ENCODE data around the gene DNAJB6.

Gene DNAJB6

DNA sequence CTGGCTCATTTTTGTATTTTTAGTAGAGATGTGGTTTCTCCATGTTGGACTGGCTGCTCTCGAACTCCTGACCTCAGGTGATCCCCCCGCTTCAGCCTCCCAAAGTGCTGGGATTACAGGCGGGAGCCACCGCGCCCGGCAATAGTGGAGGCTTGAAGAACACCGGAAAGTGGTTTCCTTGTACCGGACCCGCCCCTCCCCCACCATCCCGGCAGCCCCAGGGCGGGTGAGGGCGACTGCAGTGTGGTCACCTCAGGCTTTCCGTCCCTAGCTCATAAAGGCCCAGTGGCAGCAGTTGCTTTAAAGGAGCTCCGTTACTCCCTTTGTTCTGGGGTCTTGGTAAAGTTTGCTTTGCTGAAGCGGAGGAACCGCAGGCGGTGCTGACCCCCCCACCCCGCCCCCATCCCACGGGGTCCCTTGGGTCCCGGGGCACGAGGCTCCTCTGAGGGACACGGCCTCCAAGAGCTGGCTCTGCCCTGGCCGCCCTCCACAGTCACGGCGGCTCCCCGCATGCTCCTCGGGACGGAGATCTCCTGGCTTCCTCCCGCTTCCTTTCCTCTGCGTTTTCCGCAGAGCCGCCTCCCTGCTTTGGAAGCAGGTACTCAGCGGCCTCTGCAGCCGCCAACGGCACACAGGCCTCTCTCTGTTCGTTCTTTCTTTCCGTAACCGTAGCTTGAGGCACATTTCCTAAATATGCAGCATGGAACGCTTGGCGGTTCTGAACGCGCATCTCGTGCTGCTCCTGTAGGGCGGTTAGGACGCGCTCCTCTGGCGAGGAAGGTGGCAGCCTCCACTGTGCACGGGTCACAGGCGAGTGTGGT, 77.3 kb downstream of the DNAJB6 start:
- ATAC-seq (replicated peaks; ENCODE audit: extremely low read depth, poor library complexity, severe bottlenecking): no peak
- Mint-ChIP-seq H3K27ac (ENCODE audit: low read depth) (no peak overlapping the region), H3K4me1 (peaks cover 11% of the 10 kb centered on the region), H3K4me3 (peak overlapping the region; percentile 38), H3K27me3 (no peaks in the 10 kb centered on the region), H3K36me3 (ENCODE audit: insufficient read depth) (peaks cover 9% of the 10 kb centered on the region), H3K9me3 (no peaks in the 10 kb centered on the region)
- DNase-seq (ENCODE audit: low spot score in 2 of 2): no peak

DNA sequence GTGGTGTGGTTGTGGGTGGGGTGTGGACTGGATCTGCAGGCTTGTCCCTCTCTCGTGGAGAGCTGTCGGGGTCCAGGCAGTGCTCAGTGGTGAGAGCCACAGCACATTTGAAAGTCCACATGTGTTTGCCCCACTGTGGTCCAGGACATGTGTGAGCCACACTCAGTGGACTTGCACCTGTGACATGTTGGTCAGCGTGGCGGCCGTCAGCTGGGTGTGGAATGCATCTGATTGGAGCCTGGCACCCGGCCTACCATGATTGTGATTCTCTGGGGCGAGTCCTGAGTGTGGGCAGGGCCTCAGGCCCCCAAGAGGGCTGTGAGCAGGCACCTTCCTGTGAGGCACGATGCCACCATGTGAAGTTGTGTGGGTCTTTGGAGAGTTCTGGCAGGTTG, 77.9 kb downstream of the DNAJB6 start:
- DNase-seq (ENCODE audit: low spot score in 2 of 2) (no peak), ATAC-seq (replicated peaks; ENCODE audit: extremely low read depth, poor library complexity, severe bottlenecking) (no peak)
- no peaks in the 10 kb centered on the region for H3K27me3 Mint-ChIP-seq
- no peak overlapping the region for H3K27ac Mint-ChIP-seq (ENCODE audit: low read depth)
- H3K4me1 Mint-ChIP-seq: peaks cover 11% of the 10 kb centered on the region
- peaks cover 9% of the 10 kb centered on the region for H3K36me3 Mint-ChIP-seq (ENCODE audit: insufficient read depth)
- H3K4me3 Mint-ChIP-seq: peak overlapping the region; percentile 38
- no peaks in the 10 kb centered on the region for H3K9me3 Mint-ChIP-seq

DNA sequence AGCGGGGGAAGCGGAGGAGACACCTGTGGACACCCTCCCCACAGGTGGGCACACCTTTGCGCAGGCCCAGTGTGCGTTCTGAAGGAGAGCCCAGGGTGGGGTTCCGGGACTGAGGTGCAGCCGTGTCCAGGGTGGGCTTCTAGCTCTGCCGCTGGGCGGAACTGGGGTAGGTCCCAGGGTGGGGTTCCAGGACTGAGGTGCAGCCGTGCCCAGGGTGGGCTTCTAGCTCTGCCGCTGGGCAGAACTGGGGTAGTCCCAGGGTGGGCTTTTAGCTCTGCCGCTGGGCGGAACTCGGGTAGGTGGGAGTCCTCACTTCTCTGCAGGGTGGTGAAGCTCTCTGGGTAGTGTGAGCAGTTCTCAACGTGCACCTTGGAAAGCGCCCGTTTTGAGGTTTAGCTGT, 78.7 kb downstream of the DNAJB6 start:
- no peaks in the 10 kb centered on the region for H3K9me3 Mint-ChIP-seq
- H3K36me3 Mint-ChIP-seq (ENCODE audit: insufficient read depth): peaks cover 9% of the 10 kb centered on the region
- no peak overlapping the region for H3K4me3 Mint-ChIP-seq

DNA sequence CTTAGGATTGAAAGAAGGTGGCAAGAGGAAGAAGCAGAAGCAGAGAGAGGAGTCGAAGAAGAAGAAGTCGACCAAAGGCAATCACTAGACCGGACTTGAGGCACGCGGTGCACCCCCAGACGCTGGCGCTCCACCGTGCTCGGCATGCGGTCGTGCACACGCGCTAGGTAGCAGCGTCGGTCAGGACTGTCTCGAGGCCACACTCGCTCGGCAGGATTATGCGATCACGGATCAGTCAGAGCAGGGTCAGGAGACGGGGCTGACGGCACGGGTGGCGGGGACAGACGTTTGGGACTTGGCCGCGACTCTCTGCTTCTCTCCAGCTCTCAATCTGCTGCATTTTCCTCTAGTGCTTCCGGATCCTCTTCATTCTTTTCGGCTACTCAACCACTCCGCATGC, 79.2 kb downstream of the DNAJB6 start:
- Mint-ChIP-seq H3K36me3 (ENCODE audit: insufficient read depth) (peaks cover 9% of the 10 kb centered on the region), H3K4me3 (no peak overlapping the region), H3K27me3 (no peaks in the 10 kb centered on the region), H3K9me3 (no peaks in the 10 kb centered on the region), H3K4me1 (peaks cover 11% of the 10 kb centered on the region), H3K27ac (ENCODE audit: low read depth) (peak overlapping the region; percentile 41)
- no peak for DNase-seq (ENCODE audit: low spot score in 2 of 2)
- ATAC-seq (replicated peaks; ENCODE audit: extremely low read depth, poor library complexity, severe bottlenecking): no peak

More for the DNA sequence above, 78.7 kb downstream of the DNAJB6 start:
- ATAC-seq (replicated peaks; ENCODE audit: extremely low read depth, poor library complexity, severe bottlenecking) (no peak), DNase-seq (ENCODE audit: low spot score in 2 of 2) (no peak)
- peaks cover 11% of the 10 kb centered on the region for H3K4me1 Mint-ChIP-seq
- H3K27me3 Mint-ChIP-seq: no peaks in the 10 kb centered on the region
- no peak overlapping the region for H3K27ac Mint-ChIP-seq (ENCODE audit: low read depth)

- H3K36me3 Mint-ChIP-seq (ENCODE audit: insufficient read depth): peaks cover 6% of the 10 kb centered on the region
- no peaks in the 10 kb centered on the region for H3K4me1 Mint-ChIP-seq
- no peaks in the 10 kb centered on the region for H3K27me3 Mint-ChIP-seq
- H3K27ac Mint-ChIP-seq (ENCODE audit: low read depth): no peak overlapping the region
- DNase-seq (ENCODE audit: low spot score in 2 of 2): no peak
- ATAC-seq (replicated peaks; ENCODE audit: extremely low read depth, poor library complexity, severe bottlenecking): no peak
- H3K4me3 Mint-ChIP-seq: no peak overlapping the region
- H3K9me3 Mint-ChIP-seq: no peaks in the 10 kb centered on the region
Measured at GRCh38 chr7:157418204-157419034, 81.6 kb downstream of the DNAJB6 start.

DNA sequence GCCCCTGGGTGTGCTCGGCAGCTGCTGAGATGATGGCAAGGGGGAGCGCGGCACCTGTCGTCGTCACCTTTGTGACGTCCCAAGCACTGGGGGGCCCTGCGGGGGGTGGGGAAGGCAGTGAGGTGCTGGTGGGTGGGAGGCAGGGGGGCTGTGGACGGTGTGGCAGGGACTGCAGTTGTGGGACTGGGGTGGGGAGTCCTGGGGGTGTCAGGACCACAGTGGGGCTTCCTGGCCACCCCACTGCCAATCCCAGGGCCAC, 82.2 kb downstream of the DNAJB6 start:
- Mint-ChIP-seq H3K27me3 (no peaks in the 10 kb centered on the region), H3K36me3 (ENCODE audit: insufficient read depth) (peaks cover 6% of the 10 kb centered on the region), H3K4me3 (no peak overlapping the region), H3K4me1 (no peaks in the 10 kb centered on the region), H3K9me3 (no peaks in the 10 kb centered on the region), H3K27ac (ENCODE audit: low read depth) (no peak overlapping the region)
- no peak for DNase-seq (ENCODE audit: low spot score in 2 of 2)
- no peak for ATAC-seq (replicated peaks; ENCODE audit: extremely low read depth, poor library complexity, severe bottlenecking)

DNA sequence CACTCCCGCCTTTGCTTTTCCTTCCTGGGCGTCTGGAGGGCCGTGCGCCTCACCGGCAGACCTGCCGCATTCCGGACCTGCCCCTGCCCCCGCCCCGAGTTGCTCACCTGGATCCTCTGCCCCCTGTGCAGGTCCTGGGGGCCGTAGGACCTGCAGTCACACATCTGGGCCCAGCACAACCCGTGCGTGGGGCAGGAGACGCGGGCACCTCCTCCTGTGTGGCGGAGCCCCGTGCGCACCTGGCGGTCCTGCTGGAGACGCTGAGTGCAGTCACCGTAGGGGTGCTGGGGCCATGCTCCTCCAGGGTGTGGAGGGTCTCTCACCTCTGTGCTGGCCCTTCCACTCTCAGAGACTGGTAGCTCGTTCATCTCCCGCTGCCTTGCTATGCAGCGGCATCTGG, 85.5 kb downstream of the DNAJB6 start:
- Mint-ChIP-seq H3K4me3 (no peak overlapping the region), H3K4me1 (no peaks in the 10 kb centered on the region), H3K9me3 (no peaks in the 10 kb centered on the region), H3K27ac (ENCODE audit: low read depth) (no peak overlapping the region), H3K36me3 (ENCODE audit: insufficient read depth) (no peaks in the 10 kb centered on the region), H3K27me3 (no peaks in the 10 kb centered on the region)
- no peak for DNase-seq (ENCODE audit: low spot score in 2 of 2)
- no peak for ATAC-seq (replicated peaks; ENCODE audit: extremely low read depth, poor library complexity, severe bottlenecking)

DNA sequence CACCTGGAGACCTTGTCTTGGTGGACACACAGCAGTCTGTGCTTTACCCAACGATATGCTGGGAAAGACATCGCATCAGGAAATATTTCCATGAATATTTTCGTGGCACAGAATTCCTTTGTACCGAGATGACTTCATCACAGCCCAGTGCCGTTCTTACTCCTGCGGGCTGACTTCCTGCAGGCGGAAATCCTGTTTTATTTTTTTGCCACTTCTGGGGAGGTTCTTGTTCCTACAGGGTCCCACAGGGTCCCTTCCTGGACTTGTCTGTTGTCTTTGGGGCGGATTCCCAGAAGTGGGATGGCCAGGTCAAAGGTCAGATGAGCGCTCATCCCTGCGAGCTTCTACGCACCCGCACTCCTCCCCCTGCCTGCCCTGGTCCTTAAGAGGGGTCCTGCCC, 86.5 kb downstream of the DNAJB6 start:
- Mint-ChIP-seq H3K9me3 (no peaks in the 10 kb centered on the region), H3K27ac (ENCODE audit: low read depth) (no peak overlapping the region), H3K36me3 (ENCODE audit: insufficient read depth) (no peaks in the 10 kb centered on the region), H3K4me1 (no peaks in the 10 kb centered on the region), H3K4me3 (no peak overlapping the region), H3K27me3 (no peaks in the 10 kb centered on the region)
- DNase-seq (ENCODE audit: low spot score in 2 of 2) (no peak), ATAC-seq (replicated peaks; ENCODE audit: extremely low read depth, poor library complexity, severe bottlenecking) (no peak)

GRCh38 chr7:157423886-157424565, 87.2 kb downstream of the DNAJB6 start:
- Mint-ChIP-seq H3K4me1 (no peaks in the 10 kb centered on the region), H3K36me3 (ENCODE audit: insufficient read depth) (no peaks in the 10 kb centered on the region), H3K9me3 (no peaks in the 10 kb centered on the region), H3K4me3 (no peak overlapping the region), H3K27me3 (no peaks in the 10 kb centered on the region), H3K27ac (ENCODE audit: low read depth) (no peak overlapping the region)
- DNase-seq (ENCODE audit: low spot score in 2 of 2): no peak
- no peak for ATAC-seq (replicated peaks; ENCODE audit: extremely low read depth, poor library complexity, severe bottlenecking)

GRCh38 chr7:157425137-157425731, 88.4 kb downstream of the DNAJB6 start:
- Mint-ChIP-seq H3K4me3 (no peak overlapping the region), H3K36me3 (ENCODE audit: insufficient read depth) (no peaks in the 10 kb centered on the region), H3K27ac (ENCODE audit: low read depth) (no peak overlapping the region), H3K4me1 (no peaks in the 10 kb centered on the region), H3K27me3 (no peaks in the 10 kb centered on the region), H3K9me3 (no peaks in the 10 kb centered on the region)
- DNase-seq (ENCODE audit: low spot score in 2 of 2) (no peak), ATAC-seq (replicated peaks; ENCODE audit: extremely low read depth, poor library complexity, severe bottlenecking) (no peak)

DNA sequence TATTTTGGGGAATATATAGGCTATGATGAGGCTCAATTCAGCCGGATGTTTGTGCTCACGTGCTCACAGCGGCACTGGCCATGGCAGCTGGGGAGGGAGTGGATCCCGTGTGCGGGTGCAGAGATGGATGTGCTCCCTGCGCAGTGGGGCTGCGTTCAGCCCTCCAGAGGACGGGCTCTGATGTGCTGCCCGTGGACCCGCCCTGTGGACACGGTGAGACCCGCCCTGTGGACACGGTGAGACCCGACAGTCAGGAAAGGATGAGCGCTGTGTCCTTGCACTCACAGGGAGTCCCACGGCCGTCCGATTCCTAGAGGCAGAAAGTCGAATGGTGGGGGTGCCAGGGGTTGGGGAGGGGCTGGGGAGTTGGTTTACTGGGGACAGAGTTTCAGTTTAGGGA, 89.0 kb downstream of the DNAJB6 start:
- no peak overlapping the region for H3K27ac Mint-ChIP-seq (ENCODE audit: low read depth)
- no peak overlapping the region for H3K4me3 Mint-ChIP-seq
- no peaks in the 10 kb centered on the region for H3K27me3 Mint-ChIP-seq
- no peaks in the 10 kb centered on the region for H3K4me1 Mint-ChIP-seq
- H3K9me3 Mint-ChIP-seq: no peaks in the 10 kb centered on the region
- no peak for ATAC-seq (replicated peaks; ENCODE audit: extremely low read depth, poor library complexity, severe bottlenecking)
- DNase-seq (ENCODE audit: low spot score in 2 of 2): no peak
- no peaks in the 10 kb centered on the region for H3K36me3 Mint-ChIP-seq (ENCODE audit: insufficient read depth)

GRCh38 chr7:157426463-157427301, 89.9 kb downstream of the DNAJB6 start:
- no peaks in the 10 kb centered on the region for H3K9me3 Mint-ChIP-seq
- no peak overlapping the region for H3K27ac Mint-ChIP-seq (ENCODE audit: low read depth)
- H3K27me3 Mint-ChIP-seq: no peaks in the 10 kb centered on the region
- ATAC-seq (replicated peaks; ENCODE audit: extremely low read depth, poor library complexity, severe bottlenecking) (no peak), DNase-seq (ENCODE audit: low spot score in 2 of 2) (no peak)
- no peak overlapping the region for H3K4me3 Mint-ChIP-seq
- no peaks in the 10 kb centered on the region for H3K4me1 Mint-ChIP-seq
- H3K36me3 Mint-ChIP-seq (ENCODE audit: insufficient read depth): no peaks in the 10 kb centered on the region

Data from central memory CD8-positive, alpha-beta T cell (primary cell).